Right lobe of liver (tissue), 6 donors: ENCODE data around the gene CFAP119. TPM values are rescaled to one million over a fixed set of nuclear protein-coding genes. Genes with fewer than 3 reads are reported as not detected.
A peak's percentile ranks its signal among the peaks of the same experiment; 100 is the strongest.

Experiments
- ATAC-seq, 4 donors: fragments of 200-7000 bp; cut with Tn5 transposase; one replicate each; pipeline ENCODE4 v1.9.1; 2020; ENCODE audit warnings: mild to moderate bottlenecking in 4 of 4, moderate library complexity in 4 of 4
- DNase-seq, 3 donors: peaks; one replicate each; pipeline ENCODE4 v3.0.0-alpha.2; 2020
- H3K27ac ChIP-seq, 3 donors: fragments of 200-600 bp; one replicate each; pipeline ENCODE4 v1.8.0; 2022
- H3K27me3 ChIP-seq, 2 donors: fragments of 200-600 bp; one replicate each; pipeline ENCODE4 v1.8.0; 2022
- H3K36me3 ChIP-seq, 4 donors: fragments of 200-600 bp; sonication (generic) in 1 of 4; one replicate each; pipeline versions ENCODE4 v1.5.1 to v1.8.0; 2017 to 2022; ENCODE audit warnings: control low read depth in 1 of 4
- H3K4me1 ChIP-seq, 4 donors: fragments of 200-600 bp; sonication (generic) in 1 of 4; one replicate each; pipeline versions ENCODE4 v1.5.1 to v1.8.0; 2017 to 2022; ENCODE audit warnings: control low read depth in 1 of 4
- H3K4me3 ChIP-seq, 3 donors: fragments of 200-600 bp; one replicate each; pipeline ENCODE4 v1.8.0; 2022
- H3K9me3 ChIP-seq, 4 donors: fragments of 200-600 bp; sonication (generic) in 1 of 4; one replicate each; pipeline versions ENCODE4 v1.5.1 to v1.8.0; 2017 to 2022; ENCODE audit warnings: control low read depth in 1 of 4
- CTCF ChIP-seq, 4 donors: fragments of 200-600 bp in 3 of 4; fragments of 450-650 bp in 1 of 4; IDR thresholded peaks; one replicate each; pipeline versions ENCODE4 v1.5.1 to v1.8.0; 2016 to 2022; ENCODE audit warnings: antibody characterized with exemption in 4 of 4, mild to moderate bottlenecking in 2 of 4
- POLR2A ChIP-seq: fragments of 450-650 bp; IDR thresholded peaks from one replicate; pipeline ENCODE4 v1.6.1; 2017; ENCODE audit warnings: antibody characterized with exemption, mild to moderate bottlenecking
- WGBS: methylation state at CpG from one replicate; pipeline ENCODE4 v1.1.6; 2018; ENCODE audit warnings: low coverage, low lambda C conversion rate; ENCODE audit not compliant: insufficient coverage; ENCODE audit errors: missing lambda C conversion rate; 5-methylcytosine and 5-hydroxymethylcytosine counted together
- intact Hi-C, 2 donors: fragments of 100-400 bp; cut with DNase I; formaldehyde crosslinking; loops; one replicate each; pipeline versions ENCODE4 v1.11.2 to v1.14.1; 2022
- total RNA-seq, 6 experiments: library from RNA; depleted of rRNA in 2 of 6; stranded (reverse); fragments of >200 nt in 2 of 6; fragmentation: NEBNext Ultra II Directional in 3 of 6; extraction: Animal tissue kit (Norgen Biotek cat#: 25700) in 3 of 6; gene quantifications; one replicate each; pipeline versions ENCODE4 v1.1.0 to v1.2.4, GENCODE V29; 2016 to 2023
- donor health status: DM: no; HTN: yes; CAD: no.
- donor health status: DM: no; HTN: no; CAD: no.
- donor health status: DM: no; HTN: no; CAD: no.
- donor health status: DM: no; HTN: yes; CAD: no.
- donor health status: DM: no; HTN: yes; CAD: no.

CFAP119 gene
- total RNA-seq, 6 experiments from 2014 or later, result 0.19 to 1.8 (median 0.29) TPM; not detected in 1

GRCh38 chr16:30805056-30805369 is 43.2 kb upstream of the CFAP119 start:
- H3K27ac ChIP-seq, result peak overlapping the region in 2 of 3 donors; percentile 83 to 90
- DNase-seq (no peak), ATAC-seq (peak in 1 of 4 donors; percentile 3)
- peak overlapping the region; percentile 73 to 91 (median 81) for H3K4me3 ChIP-seq
- intact Hi-C loops, result no loop called here
- 21% methylated on average over 3 of the region's 8 CpGs for WGBS
- no peak for TF ChIP-seq POLR2A
- TF ChIP-seq CTCF (IDR thresholded peaks at IDR 0.05), result no peak
- no peaks in the 10 kb centered on the region for H3K27me3 ChIP-seq
- H3K9me3 ChIP-seq, result no peaks in the 10 kb centered on the region
- H3K4me1 ChIP-seq, result peaks cover 0 to 9% (median 0%) of the 10 kb centered on the region in 4 donors
- H3K36me3 ChIP-seq, result no peaks in the 10 kb centered on the region

GRCh38 chr16:30802936-30803335 is 41.1 kb upstream of the CFAP119 start:
- H3K27me3 ChIP-seq, result no peaks in the 10 kb centered on the region
- DNase-seq (no peak), ATAC-seq (no peak)
- no peak for TF ChIP-seq CTCF (IDR thresholded peaks at IDR 0.05)
- no peak for TF ChIP-seq POLR2A
- H3K27ac ChIP-seq, result no peak overlapping the region
- H3K9me3 ChIP-seq, result no peaks in the 10 kb centered on the region
- H3K4me1 ChIP-seq, result peaks cover 0 to 9% (median 0%) of the 10 kb centered on the region in 4 donors
- no peaks in the 10 kb centered on the region for H3K36me3 ChIP-seq
- WGBS, result 63% methylated on average over 2 of the region's 3 CpGs
- intact Hi-C loops, result no loop called here
- no peak overlapping the region for H3K4me3 ChIP-seq

- WGBS, result 59% methylated on average over 6 of the region's 8 CpGs
Measured at GRCh38 chr16:30797670-30798309, 35.9 kb upstream of the CFAP119 start.

GRCh38 chr16:30794634-30795033 is 32.8 kb upstream of the CFAP119 start:
- ATAC-seq (no peak), DNase-seq (no peak)
- 88% methylated on average over 2 of the region's 3 CpGs for WGBS
- H3K27ac ChIP-seq, result no peak overlapping the region
- no peaks in the 10 kb centered on the region for H3K9me3 ChIP-seq
- no peaks in the 10 kb centered on the region for H3K27me3 ChIP-seq
- TF ChIP-seq CTCF (IDR thresholded peaks at IDR 0.05) (no peak), POLR2A (no peak)
- intact Hi-C loops, result no loop called here
- H3K36me3 ChIP-seq, result no peaks in the 10 kb centered on the region
- H3K4me1 ChIP-seq, result peaks cover 0 to 6% (median 0%) of the 10 kb centered on the region in 4 donors
- H3K4me3 ChIP-seq, result no peak overlapping the region

More at GRCh38 chr16:30797670-30798309, 35.9 kb upstream of the CFAP119 start:
- no peak overlapping the region for H3K4me3 ChIP-seq
- ATAC-seq (no peak), DNase-seq (no peak)
- H3K27ac ChIP-seq, result no peak overlapping the region
- intact Hi-C loops, result no loop called here
- no peaks in the 10 kb centered on the region for H3K9me3 ChIP-seq
- no peaks in the 10 kb centered on the region for H3K36me3 ChIP-seq
- peaks cover 0 to 6% (median 0%) of the 10 kb centered on the region in 4 donors for H3K4me1 ChIP-seq
- no peak for TF ChIP-seq CTCF (IDR thresholded peaks at IDR 0.05)
- no peak for TF ChIP-seq POLR2A
- no peaks in the 10 kb centered on the region for H3K27me3 ChIP-seq
